Iris pigment epithelial cell (primary cell): ENCODE measurements around the gene OGFRL1.
A peak's percentile ranks its signal among the peaks of the same experiment; 100 is the strongest.

ENCODE experiments used
- DNase-seq: peaks from one replicate; pipeline ENCODE4 v3.0.0-alpha.2; 2011; ENCODE audit warnings: low read depth

OGFRL1 gene

GRCh38 chr6:71287038-71287437 lies 1.6 kb upstream of the OGFRL1 start:
- DNase-seq: peak; percentile 50

DNA sequence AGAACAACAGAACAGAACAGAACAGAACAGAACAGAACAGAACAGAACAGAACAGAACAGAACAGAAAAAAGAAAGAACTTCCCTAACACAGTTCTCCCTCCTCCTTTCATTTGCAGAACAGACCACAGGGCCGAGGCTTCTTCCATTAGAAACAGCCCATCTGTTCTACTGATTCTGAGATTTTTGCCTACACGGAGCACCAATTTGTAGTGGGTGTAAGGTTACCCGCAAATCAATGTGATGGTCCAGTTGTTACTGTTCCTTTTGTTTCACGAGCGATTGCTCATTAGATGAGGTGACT lies 734 bp upstream of the OGFRL1 start:
- no peak for DNase-seq

- peak; percentile 39 for DNase-seq
These were observed 609 bp downstream of the OGFRL1 start for GRCh38 chr6:71289039-71289801.

DNA sequence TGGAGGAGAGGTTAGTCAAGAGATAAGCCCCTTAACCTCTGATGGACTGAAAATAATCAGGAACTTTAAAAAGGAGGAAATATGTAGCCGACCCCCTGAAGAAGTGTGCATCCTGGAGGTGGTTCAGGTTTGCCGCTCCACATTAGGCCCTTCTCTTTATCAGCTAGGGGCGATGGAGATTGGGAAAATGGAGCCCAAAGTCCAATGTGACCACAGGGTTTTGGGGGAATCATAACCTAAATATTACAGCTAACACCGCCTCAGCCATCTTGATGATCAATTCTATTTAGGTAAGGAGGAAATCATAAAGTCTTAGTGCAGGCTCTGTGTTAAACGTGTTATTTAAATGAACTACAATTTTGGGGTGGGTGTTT lies 1.2 kb downstream of the OGFRL1 start:
- DNase-seq: no peak

DNA sequence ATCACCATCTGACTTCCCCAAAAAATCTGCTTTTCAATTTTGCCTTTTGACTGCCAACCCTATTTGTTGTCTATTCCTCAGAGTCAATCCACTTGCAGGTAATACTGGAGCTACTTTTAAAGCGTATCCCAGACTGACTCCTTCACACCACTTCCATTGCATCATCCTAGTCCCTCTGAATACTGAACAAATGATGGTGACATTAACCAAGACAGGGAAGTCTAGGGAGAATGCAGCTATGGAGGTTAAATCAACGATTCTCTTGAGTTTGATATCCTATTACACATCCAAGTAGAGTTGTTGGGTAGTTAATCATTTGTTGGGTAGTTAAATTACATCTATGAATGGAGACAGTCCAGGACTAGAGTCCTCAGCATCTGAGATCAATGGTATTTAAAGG lies 2.0 kb downstream of the OGFRL1 start:
- no peak for DNase-seq

GRCh38 chr6:71292001-71292400 lies 3.4 kb downstream of the OGFRL1 start:
- peak; percentile 61 for DNase-seq

DNA sequence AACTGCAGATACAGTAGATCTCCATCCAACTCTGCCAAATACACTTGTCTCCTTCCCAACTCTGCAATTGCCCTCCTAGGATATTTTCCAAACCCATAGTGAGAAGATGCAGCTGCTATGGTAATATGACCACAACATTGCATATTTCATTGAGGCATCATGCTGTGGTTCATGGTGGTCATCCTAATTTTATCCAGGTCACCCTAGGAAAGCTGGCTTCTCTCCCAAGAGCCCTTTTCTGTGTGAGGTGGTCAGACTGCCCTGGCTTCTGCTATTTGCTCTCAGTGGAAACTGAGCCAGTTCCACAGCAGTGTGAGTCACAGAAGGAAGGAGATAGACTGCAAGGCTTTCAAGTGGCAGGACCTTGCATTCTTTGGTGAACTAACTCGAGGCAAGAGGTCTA lies 5.5 kb downstream of the OGFRL1 start:
- DNase-seq: peak; percentile 92

GRCh38 chr6:71298459-71298858 lies 9.8 kb downstream of the OGFRL1 start:
- DNase-seq: no peak

GRCh38 chr6:71299541-71300470 lies 11.2 kb downstream of the OGFRL1 start:
- DNase-seq: no peak

- DNase-seq: no peak
These were observed 12.1 kb downstream of the OGFRL1 start for GRCh38 chr6:71300561-71301168.

DNA sequence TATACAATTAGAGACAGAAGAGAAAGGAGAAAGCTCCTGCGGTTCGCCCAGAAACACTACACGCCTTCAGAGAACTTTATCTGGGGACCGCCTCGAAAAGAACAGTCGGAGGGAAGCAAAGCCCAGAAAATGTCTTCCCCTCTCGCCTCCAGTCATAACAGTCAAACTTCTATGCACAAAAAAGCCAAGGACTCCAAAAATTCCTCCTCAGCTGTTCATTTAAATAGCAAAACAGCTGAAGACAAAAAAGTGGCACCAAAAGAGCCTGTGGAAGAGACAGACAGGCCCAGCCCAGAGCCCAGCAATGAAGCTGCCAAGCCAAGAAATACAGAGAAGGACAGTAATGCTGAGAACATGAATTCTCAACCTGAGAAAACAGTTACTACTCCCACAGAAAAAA lies 12.9 kb downstream of the OGFRL1 start:
- DNase-seq: no peak

- DNase-seq: peak; percentile 38
These were observed 21.0 kb downstream of the OGFRL1 start for GRCh38 chr6:71309656-71310055.

GRCh38 chr6:71310261-71310660 lies 21.6 kb downstream of the OGFRL1 start:
- DNase-seq: no peak

DNA sequence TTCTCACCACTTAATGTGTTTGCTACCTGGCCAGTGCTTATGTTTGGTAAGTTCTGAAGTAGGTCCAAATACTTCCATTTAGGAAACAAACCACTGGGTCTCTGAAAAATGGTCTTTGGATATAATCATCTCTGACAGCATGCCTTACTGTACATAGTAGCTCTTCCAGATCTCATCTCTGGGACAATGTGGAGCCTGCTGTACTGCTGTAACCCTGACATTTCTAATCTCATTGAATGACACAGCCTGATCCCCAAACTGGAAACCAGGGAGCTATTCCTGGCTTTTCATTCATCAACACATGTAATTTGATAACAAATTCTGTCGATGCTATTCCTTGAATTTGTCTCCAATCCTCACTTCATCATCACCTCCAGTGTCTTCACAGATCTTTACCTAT lies 23.5 kb downstream of the OGFRL1 start:
- DNase-seq: no peak

GRCh38 chr6:71317441-71317840 lies 28.8 kb downstream of the OGFRL1 start:
- no peak for DNase-seq

DNA sequence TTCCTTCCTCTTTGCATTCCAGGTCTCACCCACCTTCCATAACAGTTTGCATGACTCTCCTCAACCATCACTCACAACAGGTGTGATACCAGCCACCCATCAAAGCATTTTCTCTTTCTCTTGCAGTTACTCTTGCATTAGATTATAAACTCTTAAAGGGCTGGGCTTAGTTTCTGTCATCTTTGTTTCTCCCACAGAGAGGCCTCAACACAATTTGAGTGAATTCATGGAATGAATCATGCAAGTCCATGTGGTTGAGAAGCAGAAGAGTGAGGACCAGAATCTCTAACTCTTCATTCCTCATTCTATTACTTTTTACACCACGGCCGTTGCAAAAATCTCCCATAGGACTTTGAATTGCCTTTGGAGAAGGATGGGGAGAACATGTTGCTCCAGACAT lies 31.4 kb downstream of the OGFRL1 start:
- DNase-seq: no peak

DNA sequence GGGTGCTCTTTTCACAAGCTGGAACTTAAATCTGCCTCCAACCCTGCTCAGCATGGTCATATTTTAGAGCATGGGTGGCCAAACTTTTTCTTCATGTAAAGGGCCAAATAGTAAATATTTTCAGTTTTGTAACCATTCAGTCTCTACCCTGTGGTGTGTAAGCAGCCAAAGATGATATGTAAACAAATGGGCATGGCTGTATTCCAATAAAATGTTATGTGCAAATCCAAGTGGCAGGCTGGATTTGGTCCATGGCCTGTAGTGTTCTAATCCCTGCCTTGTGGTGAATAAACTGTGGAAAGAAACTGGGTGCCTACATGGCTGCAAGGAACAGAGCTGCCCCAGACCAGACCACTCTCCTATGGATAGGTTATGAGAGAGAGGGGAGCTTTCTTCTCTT lies 32.7 kb downstream of the OGFRL1 start:
- DNase-seq: no peak

- no peak for DNase-seq
These were observed 35.7 kb downstream of the OGFRL1 start for GRCh38 chr6:71324194-71324785.

DNA sequence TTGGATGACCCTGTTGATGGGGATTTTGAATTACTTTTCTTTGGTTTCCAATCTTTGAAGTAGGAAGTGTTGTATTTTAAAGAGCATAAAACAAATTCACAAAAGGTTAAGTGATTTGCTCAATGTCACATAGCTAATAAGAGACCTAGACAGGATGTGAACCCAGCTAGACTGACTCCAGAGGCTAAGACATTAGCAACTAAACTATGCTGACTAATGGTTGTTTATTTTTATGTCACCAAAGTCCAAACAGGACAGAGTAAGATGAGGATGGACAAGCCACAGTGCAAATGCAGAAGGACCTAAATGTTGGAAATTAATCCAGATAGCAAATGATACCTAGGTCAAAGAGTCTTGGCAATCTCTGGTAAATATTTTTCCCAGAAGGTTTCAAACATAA lies 38.0 kb downstream of the OGFRL1 start:
- peak; percentile 33 for DNase-seq

- no peak for DNase-seq
These were observed 41.9 kb downstream of the OGFRL1 start for GRCh38 chr6:71330501-71330900.

DNA sequence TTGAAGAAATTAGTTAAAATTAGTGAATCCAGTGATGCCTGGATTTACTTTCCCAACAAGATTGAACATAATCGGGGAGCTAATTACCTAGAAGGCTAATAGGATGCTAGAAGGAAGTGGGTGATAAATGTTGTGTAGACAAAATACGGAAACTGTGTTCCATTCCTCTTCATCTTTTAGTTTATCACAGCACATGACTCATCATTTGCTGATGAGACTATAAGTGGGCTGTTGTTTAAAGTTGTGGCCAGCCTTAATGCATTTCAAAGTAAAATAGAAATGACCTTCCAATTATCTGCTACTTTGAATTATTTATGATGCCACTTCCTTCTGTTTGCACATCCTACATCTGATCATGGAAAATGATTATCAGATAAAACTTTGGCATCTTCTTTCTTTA lies 43.4 kb downstream of the OGFRL1 start:
- peak; percentile 33 for DNase-seq

DNA sequence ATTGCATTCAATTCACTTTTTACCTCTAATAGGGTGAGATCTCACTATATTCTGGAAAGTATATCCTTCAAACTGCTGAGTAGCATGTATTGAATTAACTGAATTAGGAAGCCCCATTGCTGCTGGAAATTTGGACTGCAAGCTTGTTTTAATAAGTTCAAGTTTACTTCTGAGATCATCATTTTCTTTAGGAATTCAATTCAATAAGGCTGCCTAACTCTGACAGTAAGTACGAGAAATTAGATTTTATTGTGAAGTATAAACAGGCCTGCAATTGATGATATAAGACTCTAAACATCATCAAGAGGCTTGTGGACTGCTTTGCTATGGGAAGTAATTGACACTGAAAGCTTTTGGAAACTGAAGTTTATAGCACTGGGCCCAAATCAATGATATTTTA lies 44.4 kb downstream of the OGFRL1 start:
- DNase-seq: no peak

- peak; percentile 88 for DNase-seq
These were observed 45.1 kb downstream of the OGFRL1 start for GRCh38 chr6:71333697-71334096.
